ENCODE data around the gene GGA1. TPM values are rescaled to one million over a fixed set of nuclear protein-coding genes. Genes with fewer than 3 reads are reported as not detected.
A peak's percentile ranks its signal among the peaks of the same experiment; 100 is the strongest.

The GGA1 gene
- total and polyA plus RNA-seq, 2 of the 4 experiments (the other 2 are of a cell fraction): 17.2 to 48.5 TPM

DNA sequence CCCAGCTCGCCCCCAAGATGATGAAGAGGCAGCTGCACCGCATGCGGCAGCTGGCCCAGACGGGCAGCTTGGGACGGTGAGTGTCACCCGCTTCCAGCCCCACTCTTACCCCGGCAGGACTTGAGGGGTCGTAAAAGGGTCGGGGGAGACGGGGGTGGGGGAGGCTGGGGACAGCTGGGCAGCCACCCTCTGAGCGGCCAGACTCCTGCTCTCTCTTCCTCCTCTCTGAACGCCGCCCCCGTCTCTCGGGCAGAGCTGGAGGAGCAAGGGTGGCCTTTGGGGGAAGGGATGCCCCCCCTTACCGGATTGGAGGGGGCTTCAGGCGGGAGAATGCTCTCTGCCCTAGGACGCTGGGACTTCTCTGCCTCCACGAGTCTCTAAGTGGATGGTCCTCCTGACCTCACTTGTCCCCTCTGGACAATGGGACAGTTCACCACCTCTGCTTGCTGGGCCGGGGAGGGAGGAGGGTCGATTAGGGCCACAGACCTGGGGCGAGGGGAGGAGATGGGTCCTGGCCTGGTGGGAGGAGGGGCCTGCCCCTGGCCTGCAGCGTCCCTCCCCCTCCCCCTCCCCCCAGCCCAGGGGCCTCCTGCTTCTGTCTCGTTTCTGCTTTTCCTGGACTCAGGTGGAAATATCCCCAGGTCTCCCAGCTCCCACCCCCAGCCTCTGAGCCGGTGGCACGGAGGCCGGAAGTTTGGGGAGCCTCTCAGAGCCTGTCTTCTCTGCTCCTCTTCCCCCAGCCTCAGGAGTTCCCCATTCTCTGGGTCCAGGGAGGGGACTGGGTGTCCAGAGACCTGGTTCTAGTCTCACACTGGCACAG, 31.3 kb downstream of the GGA1 start:
- intact Hi-C loops (cut with micrococcal nuclease) (loop anchor here (5.0 kb wide), 1 partner anchor 97 kb away; no protein-coding TSS in a partner anchor), in situ Hi-C loops (cut with MboI; ENCODE audit: low sequenced_read_pairs) (loop anchor here (5.0 kb wide), 1 partner anchor 152 kb away; no protein-coding TSS in a partner anchor), dilution Hi-C loops (cut with HindIII; ENCODE audit: low sequenced_read_pairs, unreplicated experiment) (no loop called here)
- ChIA-PET CTCF (no interaction called here), POLR2A (ENCODE audit: unreplicated experiment) (interaction anchor here (0.7 to 1.4 kb wide), 2 partner anchors 37 to 41 kb away, joined by 6 to 15 read pairs; no protein-coding TSS in a partner anchor)
- Histone ChIP-seq H2BK15ac (ENCODE audit: low read depth, low read length) (peak overlapping the region; percentile 4; the same call in 1 of the 3 replicates), H2AK9ac (replicated peaks; ENCODE audit: low read depth, low read length, poor library complexity) (peak overlapping the region; percentile 99), H4K5ac (ENCODE audit: low read depth, low read length) (peak overlapping the region; percentile 81), H3K14ac (replicated peaks; ENCODE audit: low read depth, low read length) (peak overlapping the region; percentile 90), H2AFZ (replicated peaks; ENCODE audit: low read length, poor library complexity) (peak overlapping the region; percentile 81), H4K91ac (ENCODE audit: insufficient read depth, low read depth, low read length) (peak overlapping the region; percentile 92), H3K9ac (ENCODE audit: low read depth, low read length) (peak overlapping the region; percentile 87), H2BK5ac (ENCODE audit: low read depth, low read length, poor library complexity, severe bottlenecking) (peak overlapping the region; percentile 75), H4K20me1 (ENCODE audit: insufficient read depth, low read length) (peaks cover 9% of the 10 kb centered on the region), H3K27ac (ENCODE audit: insufficient read depth, low read length) (peak overlapping the region; percentile 66), H3K9me1 (ENCODE audit: insufficient read depth, low read length) (peaks cover 4% of the 10 kb centered on the region; the same call in 1 of the 2 replicates), H3K79me1 (ENCODE audit: low read depth in 1 of 2, low read length in 2 of 2) (peaks cover 0 to 74% of the 10 kb centered on the region in 2 experiments; a peak in 3 of 4 replicates), H3K56ac (ENCODE audit: extremely low read depth, insufficient read depth, low read length) (no peak overlapping the region), H3K4me1 (ENCODE audit: control insufficient read depth, insufficient read depth, low read length) (peaks cover 30% of the 10 kb centered on the region), H3K23ac (ENCODE audit: low read depth, low read length) (peak overlapping the region; percentile 99), H2BK20ac (ENCODE audit: low read depth, low read length) (peak overlapping the region; percentile 6; the same call in 1 of the 2 replicates), H2BK120ac (ENCODE audit: low read depth, low read length) (peak overlapping the region; percentile 79), H3K27me3 (ENCODE audit: control insufficient read depth, insufficient read depth, low read length) (no peaks in the 10 kb centered on the region), H3K4ac (ENCODE audit: low read depth, low read length) (peak overlapping the region; percentile 95), H2AK5ac (ENCODE audit: low read depth, low read length) (peak overlapping the region; percentile 97), H3K18ac (ENCODE audit: low read depth, low read length) (peak overlapping the region; percentile 95), H4K8ac (ENCODE audit: low read depth in 2 of 2, low read length in 2 of 2) (peak overlapping the region; percentile 71 to 91; a peak in 3 of 4 replicates), H3K36me3 (ENCODE audit: control insufficient read depth, insufficient read depth, low read length) (peaks cover 17% of the 10 kb centered on the region), H3K4me2 (ENCODE audit: low read depth, low read length) (peak overlapping the region; percentile 99), H3K9me3 (ENCODE audit: control insufficient read depth, insufficient read depth, low read length) (no peaks in the 10 kb centered on the region), H3K4me3 (ENCODE audit: insufficient read depth, low read depth, low read length) (peak overlapping the region; percentile 95)
- no TSS peak for BruUV-seq (replicated peaks)
- 10% methylated on average over 4 of the region's 27 CpGs; no CpG with 5 or more reads in 1 of the 2 experiments for WGBS, 2 experiments (ENCODE audit: extremely low coverage in 2 of 2, insufficient read length in 1 of 2)
- DNase-seq (no peak), ATAC-seq (ENCODE audit: low read depth) (peak; percentile 3)
- TF ChIP-seq SMC3 (IDR thresholded peaks at IDR 0.05; ENCODE audit: low read depth, low read length) (no peak), CEBPB (IDR thresholded peaks at IDR 0.05; ENCODE audit: low read depth, low read length) (no peak), CHD1 (IDR thresholded peaks at IDR 0.05; ENCODE audit: low read depth, low read length) (no peak), RAD21 (IDR thresholded peaks at IDR 0.05; ENCODE audit: low read length) (no peak), MAFK (IDR thresholded peaks at IDR 0.05; ENCODE audit: low read depth, low read length) (no peak), MAZ (IDR thresholded peaks at IDR 0.05; ENCODE audit: borderline replicate concordance, low read depth, low read length) (no peak; the same call in 1 of the 2 replicates), BHLHE40 (IDR thresholded peaks at IDR 0.05; ENCODE audit: low read depth, low read length) (no peak), MXI1 (IDR thresholded peaks at IDR 0.05; ENCODE audit: borderline replicate concordance, low read depth, low read length) (no peak), POLR2A (IDR thresholded peaks at IDR 0.05; ENCODE audit: low read depth, low read length) (no peak), RCOR1 (IDR thresholded peaks at IDR 0.05; ENCODE audit: insufficient replicate concordance, low read length) (no peak), NFE2L2 (IDR thresholded peaks at IDR 0.05; ENCODE audit: low read depth, low read length) (no peak)
- TF ChIP-seq, protein P1, sequence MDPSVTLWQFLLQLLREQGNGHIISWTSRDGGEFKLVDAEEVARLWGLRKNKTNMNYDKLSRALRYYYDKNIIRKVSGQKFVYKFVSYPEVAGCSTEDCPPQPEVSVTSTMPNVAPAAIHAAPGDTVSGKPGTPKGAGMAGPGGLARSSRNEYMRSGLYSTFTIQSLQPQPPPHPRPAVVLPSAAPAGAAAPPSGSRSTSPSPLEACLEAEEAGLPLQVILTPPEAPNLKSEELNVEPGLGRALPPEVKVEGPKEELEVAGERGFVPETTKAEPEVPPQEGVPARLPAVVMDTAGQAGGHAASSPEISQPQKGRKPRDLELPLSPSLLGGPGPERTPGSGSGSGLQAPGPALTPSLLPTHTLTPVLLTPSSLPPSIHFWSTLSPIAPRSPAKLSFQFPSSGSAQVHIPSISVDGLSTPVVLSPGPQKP (IDR thresholded peaks at IDR 0.05; ENCODE audit: borderline replicate concordance, low read depth, low read length): no peak
- TF ChIP-seq, protein P2, sequence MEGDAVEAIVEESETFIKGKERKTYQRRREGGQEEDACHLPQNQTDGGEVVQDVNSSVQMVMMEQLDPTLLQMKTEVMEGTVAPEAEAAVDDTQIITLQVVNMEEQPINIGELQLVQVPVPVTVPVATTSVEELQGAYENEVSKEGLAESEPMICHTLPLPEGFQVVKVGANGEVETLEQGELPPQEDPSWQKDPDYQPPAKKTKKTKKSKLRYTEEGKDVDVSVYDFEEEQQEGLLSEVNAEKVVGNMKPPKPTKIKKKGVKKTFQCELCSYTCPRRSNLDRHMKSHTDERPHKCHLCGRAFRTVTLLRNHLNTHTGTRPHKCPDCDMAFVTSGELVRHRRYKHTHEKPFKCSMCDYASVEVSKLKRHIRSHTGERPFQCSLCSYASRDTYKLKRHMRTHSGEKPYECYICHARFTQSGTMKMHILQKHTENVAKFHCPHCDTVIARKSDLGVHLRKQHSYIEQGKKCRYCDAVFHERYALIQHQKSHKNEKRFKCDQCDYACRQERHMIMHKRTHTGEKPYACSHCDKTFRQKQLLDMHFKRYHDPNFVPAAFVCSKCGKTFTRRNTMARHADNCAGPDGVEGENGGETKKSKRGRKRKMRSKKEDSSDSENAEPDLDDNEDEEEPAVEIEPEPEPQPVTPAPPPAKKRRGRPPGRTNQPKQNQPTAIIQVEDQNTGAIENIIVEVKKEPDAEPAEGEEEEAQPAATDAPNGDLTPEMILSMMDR (conservative IDR thresholded peaks at IDR 0.05; ENCODE audit: low read depth, low read length): no peak

Measured in IMR-90 (cell line).